GM04504 (cell line): ENCODE data around the gene OR4C6.
A peak's percentile ranks its signal among the peaks of the same experiment; 100 is the strongest.

Source experiments
- DNase-seq: peaks from one replicate; pipeline ENCODE4 v3.0.0-alpha.2; 2012; ENCODE audit warnings: low read depth

Gene OR4C6

GRCh38 chr11:55661901-55662300, at the start of gene OR4C6:
Gene OR4C6, plus strand, starts transcription at chr11:55662201. Its CDS starts 2,966 bp downstream, at chr11:55665167.
- DNase-seq: no peak

DNA sequence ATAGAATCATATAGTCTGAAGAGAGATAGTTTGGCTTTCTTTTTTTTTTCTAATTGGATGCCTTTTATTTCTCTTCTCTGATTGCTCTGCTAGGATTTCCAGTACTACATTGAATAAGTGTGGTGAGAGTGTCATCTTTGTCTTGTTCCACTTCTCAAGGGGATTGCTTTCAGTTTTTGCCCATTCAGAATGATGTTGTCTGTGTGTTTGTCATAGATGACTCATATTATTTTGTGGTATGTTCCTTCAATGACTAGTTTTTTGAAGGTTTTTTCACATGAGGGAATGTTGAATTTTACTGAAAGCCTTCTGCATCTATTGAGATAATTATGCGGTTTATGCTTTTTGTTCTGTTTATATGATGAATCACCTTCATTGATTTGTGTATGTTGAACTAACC, 37.5 kb upstream of the OR4C6 start:
- DNase-seq: no peak

DNA sequence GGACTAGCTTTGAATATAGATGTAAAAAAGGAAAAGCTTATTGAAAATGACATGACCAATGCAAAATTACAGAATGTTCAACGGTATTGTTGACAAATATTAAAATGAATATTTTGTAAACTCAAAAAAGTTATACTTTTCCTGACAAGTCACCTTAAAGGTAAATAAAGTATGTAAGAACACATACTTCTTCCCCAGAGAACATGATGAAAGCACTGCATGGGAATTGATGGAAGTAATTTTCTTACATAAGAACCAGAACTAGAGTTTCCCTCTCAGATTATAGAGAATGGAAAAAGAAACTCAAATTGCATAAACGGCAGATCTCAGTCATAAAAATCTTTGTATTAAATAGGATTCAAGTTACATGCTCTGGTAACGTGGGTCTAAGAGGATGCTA, 27.2 kb upstream of the OR4C6 start, which contains the start of gene OR4P4:
Gene OR4P4 (plus strand): TSS at position 301 of the 400 bp plus-strand sequence.
- no peak for DNase-seq

GRCh38 chr11:55648027-55648426, 14.0 kb upstream of the OR4C6 start, which contains the start of gene OR4S2:
Gene OR4S2, plus strand, starts transcription at chr11:55648327. Its CDS starts 2,577 bp downstream, at chr11:55650904.
- DNase-seq: no peak

DNA sequence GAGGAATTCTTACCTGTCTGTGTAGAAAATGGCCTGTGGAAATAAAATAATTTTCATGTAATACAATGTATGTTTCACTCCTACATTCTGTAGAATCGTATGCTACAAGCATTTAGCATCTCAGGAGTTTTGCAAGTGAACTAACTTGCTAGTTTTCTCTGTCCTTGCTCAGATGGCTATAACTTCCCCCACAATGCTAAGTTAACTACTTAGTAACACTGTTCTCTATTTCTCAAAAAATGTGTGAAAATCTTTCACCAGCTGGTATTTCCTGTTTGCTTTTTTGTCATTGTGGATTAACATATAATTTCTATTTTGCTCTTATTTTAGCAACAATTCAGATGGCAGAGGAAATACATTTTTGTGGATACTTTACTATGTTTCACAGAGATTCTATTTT, 9.4 kb upstream of the OR4C6 start:
- no peak for DNase-seq

DNA sequence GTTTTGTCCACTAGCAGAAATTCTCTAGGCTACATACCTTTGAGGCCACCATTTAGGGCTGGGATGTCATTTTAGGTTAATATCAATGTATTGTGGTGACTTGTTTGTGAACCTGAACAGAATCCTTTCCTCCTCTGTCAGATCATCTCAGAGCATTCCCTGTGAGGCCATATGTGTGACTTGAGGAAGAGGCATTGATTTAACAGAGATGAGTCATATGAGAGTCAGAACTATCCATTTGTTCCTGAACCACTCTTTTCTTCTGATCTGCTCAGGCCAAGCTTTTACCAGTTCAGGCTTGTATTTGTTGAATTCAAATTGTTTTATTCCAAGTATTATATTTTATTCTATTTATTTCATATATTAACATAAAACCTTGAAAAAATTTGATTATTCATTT, 6.9 kb upstream of the OR4C6 start:
- no peak for DNase-seq

DNA sequence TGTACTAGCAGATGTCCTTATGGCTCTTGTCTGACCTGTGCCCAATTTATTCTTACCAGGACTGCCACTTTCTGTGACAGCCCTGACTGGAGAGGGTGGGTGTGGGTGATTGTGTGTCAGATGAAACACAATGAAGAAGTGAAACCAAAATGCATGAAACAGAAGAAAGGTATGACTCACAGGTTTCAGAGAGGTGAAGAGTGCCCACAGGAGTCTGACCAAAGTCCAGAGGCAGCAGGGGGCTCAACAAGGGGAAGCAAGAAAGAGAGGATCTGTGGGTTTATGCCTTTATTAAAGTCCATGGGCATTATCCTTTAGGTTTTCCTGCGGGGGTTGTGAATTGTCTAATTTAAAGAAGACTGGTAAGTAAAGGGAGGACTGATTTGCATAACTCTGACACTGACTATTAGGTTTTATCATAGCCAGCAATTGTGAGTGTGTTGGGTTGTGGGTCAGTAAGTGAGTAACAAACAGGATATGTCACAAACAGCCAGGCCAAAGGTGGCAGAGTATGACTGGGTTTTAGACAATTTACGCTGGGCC, 3.9 kb upstream of the OR4C6 start:
- DNase-seq: no peak

GRCh38 chr11:55658608-55659007, 3.4 kb upstream of the OR4C6 start:
- no peak for DNase-seq

DNA sequence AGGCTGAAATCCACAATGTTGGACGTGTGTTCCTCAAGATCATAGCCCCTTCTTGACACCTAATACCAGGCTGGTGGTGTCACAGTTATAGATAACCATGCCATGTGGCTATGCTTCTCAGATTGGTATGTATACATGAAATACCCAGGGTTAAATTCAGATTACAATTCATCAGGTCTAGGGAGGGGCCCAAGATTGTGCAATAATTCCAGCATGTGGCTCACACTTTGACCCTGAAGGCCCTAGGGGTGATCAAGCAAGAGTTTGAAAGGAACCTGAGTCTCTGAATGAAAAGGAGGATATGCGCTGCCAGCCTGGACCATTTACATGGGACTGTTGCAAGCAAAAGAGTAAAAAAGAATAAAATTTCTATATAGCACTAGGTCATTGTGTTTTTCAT, 7.4 kb downstream of the OR4C6 start:
- no peak for DNase-seq

- no peak for DNase-seq
These were observed 11.9 kb downstream of the OR4C6 start for GRCh38 chr11:55673860-55674259.

DNA sequence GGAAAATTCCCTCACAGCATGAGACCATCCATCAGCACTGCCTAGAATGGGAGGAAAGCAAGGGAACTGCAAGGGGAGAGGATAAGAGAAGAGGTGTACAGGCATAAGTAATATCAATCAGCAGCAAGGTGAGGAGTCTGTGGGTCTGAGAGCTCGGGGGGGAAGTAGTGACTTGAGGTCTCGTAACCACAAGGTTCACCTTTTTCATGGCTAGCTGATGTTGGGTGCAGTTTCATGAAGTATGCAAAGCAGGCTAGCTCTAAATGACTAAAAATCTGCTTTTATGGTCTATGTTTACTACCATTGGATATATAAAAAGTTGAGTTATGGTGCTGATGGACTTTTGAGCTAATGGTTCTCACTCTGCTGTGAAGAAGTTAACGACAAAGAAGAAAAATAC, 35.8 kb downstream of the OR4C6 start:
- no peak for DNase-seq

DNA sequence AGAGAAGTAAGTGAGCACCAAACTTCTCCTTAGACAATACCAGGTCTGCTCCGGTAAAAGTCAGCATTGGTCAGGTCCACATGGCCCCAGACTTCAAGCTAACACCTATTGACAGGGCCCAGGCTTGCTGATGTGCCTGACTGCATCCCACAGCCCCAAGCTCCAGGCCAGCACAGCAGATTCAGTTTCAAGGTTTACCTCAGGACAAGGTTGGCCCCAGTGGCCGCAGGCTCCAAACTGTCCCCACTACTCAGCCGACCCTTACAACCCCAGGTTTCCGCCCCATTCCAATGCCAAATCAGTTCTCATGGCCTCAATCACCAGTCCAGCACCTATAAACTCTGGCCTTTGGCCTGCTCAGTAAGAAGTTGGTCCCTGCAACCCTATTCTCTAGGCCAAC, 39.4 kb downstream of the OR4C6 start:
- DNase-seq: no peak

DNA sequence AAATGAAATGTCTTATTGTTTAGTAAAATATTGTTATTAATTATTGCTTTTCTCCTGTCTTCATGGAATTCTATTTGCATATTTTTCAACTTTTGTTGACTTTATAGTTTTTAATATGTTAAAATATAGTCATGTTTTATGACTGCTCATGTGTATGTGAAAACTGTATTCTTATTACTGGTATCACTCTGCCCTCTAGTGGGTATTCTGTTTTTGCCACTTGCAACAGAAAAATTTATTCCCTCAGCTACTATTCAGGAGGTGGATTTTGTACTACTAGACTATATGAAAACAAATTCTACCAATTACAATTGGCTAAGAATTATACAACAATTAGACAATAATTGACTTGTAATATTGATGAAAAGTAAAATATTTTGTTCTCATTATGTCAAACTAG, 45.0 kb downstream of the OR4C6 start:
- DNase-seq: peak; percentile 5

GRCh38 chr11:55714982-55715888, 53.2 kb downstream of the OR4C6 start:
- DNase-seq: no peak
